Nephron (organoid): ENCODE measurements around the gene PPM1L.

ENCODE experiments used
- H3K27ac Mint-ChIP-seq, 3 experiments: 2 replicates each; pipeline ENCODE4 v1.8.0; 2020; ENCODE audit warnings: mixed read lengths in 3 of 3, mild to moderate bottlenecking in 2 of 3, moderate library complexity in 1 of 3
- H3K27me3 Mint-ChIP-seq: 2 replicates; pipeline ENCODE4 v1.8.0; 2021; ENCODE audit warnings: low read depth, mild to moderate bottlenecking, moderate library complexity, mixed read lengths
- H3K36me3 Mint-ChIP-seq: 2 replicates; pipeline ENCODE4 v1.8.0; 2020; ENCODE audit warnings: low read depth, mixed read lengths
- H3K4me1 Mint-ChIP-seq: 2 replicates; pipeline ENCODE4 v1.8.0; 2020; ENCODE audit warnings: mixed read lengths
- H3K4me3 Mint-ChIP-seq, 3 experiments: 2 replicates each; pipeline ENCODE4 v1.8.0; 2020; ENCODE audit warnings: mild to moderate bottlenecking in 3 of 3, mixed read lengths in 3 of 3, moderate library complexity in 2 of 3
- H3K9me3 Mint-ChIP-seq: 2 replicates; pipeline ENCODE4 v1.8.0; 2020; ENCODE audit warnings: mixed read lengths
- CTCF ChIP-seq, 3 experiments: fragments of 200-600 bp; sonication (generic); IDR thresholded peaks; one replicate each; pipeline ENCODE4 v1.5.0; 2021; ENCODE audit warnings: antibody characterized with exemption in 3 of 3; ENCODE audit not compliant: unreplicated experiment in 3 of 3

Gene PPM1L

GRCh38 chr3:160768031-160768430 lies 12.0 kb downstream of the PPM1L start:
- no peaks in the 10 kb centered on the region for H3K36me3 Mint-ChIP-seq
- H3K4me3 Mint-ChIP-seq: no peak overlapping the region
- no peak overlapping the region for H3K27ac Mint-ChIP-seq
- H3K4me1 Mint-ChIP-seq: no peaks in the 10 kb centered on the region
- no peak for TF ChIP-seq CTCF (IDR thresholded peaks at IDR 0.05; ENCODE audit: unreplicated experiment in 3 of 3)
- no peaks in the 10 kb centered on the region for H3K27me3 Mint-ChIP-seq
- no peaks in the 10 kb centered on the region for H3K9me3 Mint-ChIP-seq

- H3K9me3 Mint-ChIP-seq: no peaks in the 10 kb centered on the region
- H3K27ac Mint-ChIP-seq: no peak overlapping the region
- no peaks in the 10 kb centered on the region for H3K4me1 Mint-ChIP-seq
- H3K27me3 Mint-ChIP-seq: no peaks in the 10 kb centered on the region
- TF ChIP-seq CTCF (IDR thresholded peaks at IDR 0.05; ENCODE audit: unreplicated experiment in 3 of 3): no peak
- H3K36me3 Mint-ChIP-seq: no peaks in the 10 kb centered on the region
- H3K4me3 Mint-ChIP-seq: no peak overlapping the region
These were observed 12.9 kb downstream of the PPM1L start for GRCh38 chr3:160768918-160769317.

GRCh38 chr3:160771811-160772459 lies 15.9 kb downstream of the PPM1L start:
- Mint-ChIP-seq H3K27me3 (no peaks in the 10 kb centered on the region), H3K36me3 (no peaks in the 10 kb centered on the region), H3K4me3 (no peak overlapping the region), H3K9me3 (no peaks in the 10 kb centered on the region), H3K27ac (no peak overlapping the region), H3K4me1 (no peaks in the 10 kb centered on the region)
- TF ChIP-seq CTCF (IDR thresholded peaks at IDR 0.05; ENCODE audit: unreplicated experiment in 3 of 3): no peak

GRCh38 chr3:160773722-160774121 lies 17.7 kb downstream of the PPM1L start:
- H3K9me3 Mint-ChIP-seq: no peaks in the 10 kb centered on the region
- no peaks in the 10 kb centered on the region for H3K36me3 Mint-ChIP-seq
- no peaks in the 10 kb centered on the region for H3K4me1 Mint-ChIP-seq

GRCh38 chr3:160774172-160774571 lies 18.1 kb downstream of the PPM1L start:
- no peaks in the 10 kb centered on the region for H3K27me3 Mint-ChIP-seq
- TF ChIP-seq CTCF (IDR thresholded peaks at IDR 0.05; ENCODE audit: unreplicated experiment in 3 of 3): no peak
- H3K27ac Mint-ChIP-seq: no peak overlapping the region
- no peak overlapping the region for H3K4me3 Mint-ChIP-seq
- H3K4me1 Mint-ChIP-seq: no peaks in the 10 kb centered on the region
- H3K9me3 Mint-ChIP-seq: no peaks in the 10 kb centered on the region
- no peaks in the 10 kb centered on the region for H3K36me3 Mint-ChIP-seq

More at GRCh38 chr3:160773722-160774121, 17.7 kb downstream of the PPM1L start:
- H3K4me3 Mint-ChIP-seq: no peak overlapping the region
- no peaks in the 10 kb centered on the region for H3K27me3 Mint-ChIP-seq
- H3K27ac Mint-ChIP-seq: no peak overlapping the region
- TF ChIP-seq CTCF (IDR thresholded peaks at IDR 0.05; ENCODE audit: unreplicated experiment in 3 of 3): no peak

- TF ChIP-seq CTCF (IDR thresholded peaks at IDR 0.05; ENCODE audit: unreplicated experiment in 3 of 3): no peak
- no peak overlapping the region for H3K4me3 Mint-ChIP-seq
- no peaks in the 10 kb centered on the region for H3K36me3 Mint-ChIP-seq
- no peaks in the 10 kb centered on the region for H3K27me3 Mint-ChIP-seq
- no peaks in the 10 kb centered on the region for H3K4me1 Mint-ChIP-seq
- H3K27ac Mint-ChIP-seq: no peak overlapping the region
- H3K9me3 Mint-ChIP-seq: no peaks in the 10 kb centered on the region
These were observed 22.4 kb downstream of the PPM1L start for GRCh38 chr3:160778480-160778879.
